ENCODE data around the gene ASPSCR1.
A peak's percentile ranks its signal among the peaks of the same experiment; 100 is the strongest.

The ASPSCR1 gene

DNA sequence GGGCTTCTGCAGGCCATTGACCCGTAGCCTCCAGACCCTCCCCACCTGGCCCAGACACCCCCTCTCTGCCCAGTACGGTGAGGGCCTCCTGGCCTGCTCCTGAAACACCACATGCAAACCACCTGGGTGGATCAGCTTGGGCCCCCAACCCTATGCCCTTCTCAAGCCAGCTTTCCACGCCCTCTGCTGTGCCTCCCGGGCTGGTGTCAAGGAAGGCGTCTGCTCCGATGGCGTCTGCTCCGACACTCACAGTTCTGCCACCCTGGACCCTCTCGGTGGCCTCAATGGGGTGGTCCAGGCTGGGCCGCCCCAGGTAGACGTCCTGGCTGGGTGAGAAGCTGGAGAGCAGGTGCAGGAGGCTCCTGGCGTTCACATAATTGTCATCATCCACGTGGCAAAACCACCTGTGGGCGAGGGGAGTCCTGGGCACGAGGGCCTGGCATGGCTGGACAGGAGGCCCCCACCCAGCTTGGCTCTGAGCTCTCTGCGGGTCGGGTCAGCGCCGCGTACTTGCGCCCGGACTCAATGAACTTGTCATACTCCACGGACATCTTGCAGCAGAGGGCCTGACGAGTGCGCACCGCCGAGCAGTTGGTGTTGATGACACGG is 72.8 kb downstream of the ASPSCR1 start:
- DNase-seq (ENCODE audit: low read depth in 1 of 2, low spot score in 1 of 2): no peak

DNA sequence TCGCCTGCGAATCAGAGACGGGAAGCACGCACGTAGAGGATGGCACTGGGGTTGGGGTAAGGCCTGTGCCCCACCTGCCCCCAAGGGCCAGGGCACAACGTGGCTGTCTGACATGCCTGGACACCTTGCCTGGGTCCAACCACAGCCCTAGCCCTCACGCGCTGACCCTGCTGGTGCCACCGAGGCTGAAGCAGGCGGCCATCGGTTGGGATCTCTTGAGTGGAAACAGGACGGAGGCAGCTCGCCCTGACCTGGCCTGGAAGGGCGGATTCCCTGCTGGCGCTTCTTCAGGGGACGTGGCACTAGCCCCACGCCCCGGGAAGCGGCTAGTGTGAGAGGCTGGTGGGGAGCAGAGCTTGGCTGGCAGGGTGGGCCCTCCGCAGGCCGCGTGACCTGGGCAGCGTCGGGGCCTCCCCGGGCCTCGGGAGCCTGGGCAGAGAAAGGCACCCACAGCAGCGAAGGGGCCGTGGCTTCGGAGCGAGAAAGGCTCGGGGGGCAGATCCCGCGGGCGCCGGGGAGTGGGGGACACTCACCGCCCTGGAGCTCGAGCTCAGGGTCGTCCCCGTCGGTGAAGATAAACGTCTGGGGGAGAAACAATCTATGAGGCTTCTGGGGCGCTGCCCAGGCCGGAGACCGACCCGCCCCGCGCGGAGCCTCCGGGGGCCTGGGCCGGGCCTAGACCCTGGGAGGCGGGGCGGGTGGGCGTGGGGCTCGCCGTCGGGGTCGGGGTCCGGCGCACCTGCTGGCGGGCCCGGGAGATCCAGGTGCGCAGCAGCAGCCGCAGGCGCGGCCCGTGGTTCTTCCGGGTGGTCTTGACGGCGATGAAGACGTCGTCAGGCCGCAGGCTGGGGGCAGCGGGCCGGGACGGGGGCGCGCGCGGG is 73.6 kb downstream of the ASPSCR1 start:
- TF ChIP-seq JUND (IDR thresholded peaks at IDR 0.05; ENCODE audit: low read depth): no peak
- DNase-seq (ENCODE audit: low read depth in 1 of 2, low spot score in 1 of 2): no peak
- in situ Hi-C loops (cut with HindIII; ENCODE audit: low pct_unique_long_range_greater_than_20kb, low sequenced_read_pairs): no loop called here

More for the DNA sequence above, 72.8 kb downstream of the ASPSCR1 start:
- in situ Hi-C loops (cut with HindIII; ENCODE audit: low pct_unique_long_range_greater_than_20kb, low sequenced_read_pairs): no loop called here
- TF ChIP-seq JUND (IDR thresholded peaks at IDR 0.05; ENCODE audit: low read depth): no peak

DNA sequence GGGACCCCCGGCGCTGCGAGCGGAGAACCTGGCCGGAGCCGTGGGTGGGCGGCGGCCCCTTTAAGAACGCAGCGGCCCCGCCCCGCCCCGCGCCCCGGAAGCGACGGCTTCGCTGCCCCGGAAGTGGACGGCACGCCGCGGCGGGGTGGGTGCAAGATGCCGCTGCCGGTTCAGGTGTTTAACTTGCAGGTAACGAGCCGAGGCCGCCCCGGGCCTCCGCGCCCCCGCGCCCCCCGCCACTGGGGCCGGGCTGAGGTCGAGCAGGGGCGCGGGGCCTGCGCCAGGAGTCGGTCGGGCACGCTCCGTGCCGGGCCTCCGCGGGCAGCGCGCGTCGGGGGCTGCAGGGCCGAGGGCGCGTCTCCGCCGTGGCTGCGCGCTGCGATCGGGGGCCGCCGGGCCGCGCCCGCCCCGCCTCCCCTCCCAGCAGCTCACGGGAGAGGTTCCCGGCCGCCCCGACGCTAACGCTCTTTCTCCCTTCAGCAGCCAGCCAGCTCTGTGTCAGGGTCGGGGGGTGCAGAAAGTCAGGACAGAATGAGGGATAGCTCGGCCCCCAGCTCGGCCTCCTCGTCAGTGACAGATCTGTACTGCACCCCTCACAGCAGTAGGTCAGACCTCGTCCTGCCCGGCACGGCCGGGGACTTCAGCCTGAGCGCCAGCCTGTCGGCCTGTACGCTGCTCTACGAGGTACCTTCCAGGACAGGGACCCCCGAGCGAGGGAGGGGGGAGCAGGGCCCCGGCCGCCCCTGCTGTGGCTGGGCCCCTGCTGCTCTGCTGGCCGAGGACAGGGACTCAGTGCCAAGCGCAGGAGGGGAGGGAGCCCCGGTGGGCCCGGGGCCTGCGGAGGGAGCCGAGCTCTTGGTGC is 74.6 kb downstream of the ASPSCR1 start, which contains the start of the genes GPS1 and RFNG:
Gene GPS1 (plus strand): TSS at position 123 of the 862 bp plus-strand sequence. CDS start 34 bp downstream, at position 157.
Gene RFNG (minus strand): TSS at position 36 of the 862 bp plus-strand sequence. CDS start 45 bp downstream, outside the sequence.
- peak; percentile 83 to 97 for DNase-seq (ENCODE audit: low read depth in 1 of 2, low spot score in 1 of 2)
- no peak for TF ChIP-seq JUND (IDR thresholded peaks at IDR 0.05; ENCODE audit: low read depth)
- in situ Hi-C loops (cut with HindIII; ENCODE audit: low pct_unique_long_range_greater_than_20kb, low sequenced_read_pairs): no loop called here

DNA sequence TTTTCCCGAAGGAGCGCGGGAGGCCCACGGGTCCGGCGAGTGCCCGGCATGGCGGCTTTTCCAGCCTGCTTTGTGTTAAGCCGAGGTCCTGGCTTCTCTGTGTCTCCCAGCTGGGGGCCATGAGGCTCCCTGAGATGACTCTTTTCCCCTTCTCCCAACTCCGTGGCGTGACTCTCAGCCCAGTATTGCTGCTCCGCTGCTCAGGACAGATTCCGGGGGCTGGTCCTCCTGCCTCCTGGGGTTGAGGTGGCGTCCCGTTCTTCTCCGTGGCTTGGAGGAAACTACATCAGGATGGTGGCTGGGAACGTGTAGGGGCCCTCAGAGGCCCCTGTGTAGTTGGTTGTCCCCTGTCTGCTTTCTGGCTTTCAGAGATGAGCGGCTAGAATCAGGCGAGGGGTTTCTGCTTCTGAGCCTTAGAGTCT is 75.2 kb downstream of the ASPSCR1 start:
- in situ Hi-C loops (cut with HindIII; ENCODE audit: low pct_unique_long_range_greater_than_20kb, low sequenced_read_pairs): no loop called here

DNA sequence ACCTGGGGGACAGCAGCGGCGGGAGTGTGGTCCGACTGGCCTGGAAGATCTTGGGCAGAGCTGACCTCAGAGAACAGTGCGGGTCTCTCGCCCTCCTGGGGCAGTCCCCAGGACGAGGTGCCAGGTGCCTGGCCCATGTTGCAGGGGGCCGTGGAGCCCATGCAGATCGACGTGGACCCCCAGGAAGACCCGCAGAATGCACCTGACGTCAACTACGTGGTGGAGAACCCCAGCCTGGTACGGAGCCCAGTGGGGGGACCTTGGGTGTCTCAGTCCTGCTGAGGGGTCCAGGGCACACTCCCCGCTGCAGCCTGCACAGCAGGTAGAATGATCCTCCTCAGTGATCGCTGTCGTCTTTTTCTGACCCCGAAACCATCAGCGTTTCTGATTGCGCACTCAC is 75.7 kb downstream of the ASPSCR1 start:
- in situ Hi-C loops (cut with HindIII; ENCODE audit: low pct_unique_long_range_greater_than_20kb, low sequenced_read_pairs): no loop called here
- DNase-seq (ENCODE audit: low read depth in 1 of 2, low spot score in 1 of 2): no peak
- TF ChIP-seq JUND (IDR thresholded peaks at IDR 0.05; ENCODE audit: low read depth): no peak

More for the DNA sequence above, 75.2 kb downstream of the ASPSCR1 start:
- no peak for TF ChIP-seq JUND (IDR thresholded peaks at IDR 0.05; ENCODE audit: low read depth)
- no peak for DNase-seq (ENCODE audit: low read depth in 1 of 2, low spot score in 1 of 2)

DNA sequence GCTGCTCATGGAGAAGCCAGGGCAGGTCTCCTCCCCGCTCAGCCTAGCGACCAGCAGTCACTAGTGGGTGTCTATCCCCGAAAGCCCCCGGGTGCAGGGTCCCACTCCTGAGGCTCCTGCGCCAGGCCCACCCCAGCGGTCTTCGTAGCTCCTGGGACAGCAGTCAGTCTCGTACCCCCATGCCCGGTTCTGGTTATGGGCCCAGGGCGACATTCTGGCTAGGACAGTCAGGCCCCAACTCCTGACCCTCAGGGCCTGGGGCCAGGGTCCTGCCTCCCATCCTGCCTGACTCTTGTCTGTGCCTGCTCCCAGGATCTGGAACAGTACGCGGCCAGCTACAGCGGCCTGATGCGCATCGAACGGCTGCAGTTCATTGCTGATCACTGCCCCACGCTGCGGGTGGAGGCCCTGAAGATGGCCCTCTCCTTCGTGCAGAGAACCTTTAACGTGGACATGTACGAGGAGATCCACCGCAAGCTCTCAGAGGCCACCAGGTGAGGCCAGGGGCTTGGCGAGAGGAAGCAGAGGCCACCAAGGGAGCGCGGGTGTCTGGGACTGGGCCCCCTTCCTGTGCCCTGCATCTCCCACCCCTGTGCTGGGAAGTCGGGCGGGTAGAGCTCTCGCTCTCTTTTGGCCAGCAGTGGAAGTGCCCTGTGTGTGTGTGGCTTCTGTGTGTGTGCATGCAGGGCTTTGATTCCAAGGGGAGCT is 76.3 kb downstream of the ASPSCR1 start:
- no peak for DNase-seq (ENCODE audit: low read depth in 1 of 2, low spot score in 1 of 2)
- TF ChIP-seq JUND (IDR thresholded peaks at IDR 0.05; ENCODE audit: low read depth): no peak
- in situ Hi-C loops (cut with HindIII; ENCODE audit: low pct_unique_long_range_greater_than_20kb, low sequenced_read_pairs): no loop called here

DNA sequence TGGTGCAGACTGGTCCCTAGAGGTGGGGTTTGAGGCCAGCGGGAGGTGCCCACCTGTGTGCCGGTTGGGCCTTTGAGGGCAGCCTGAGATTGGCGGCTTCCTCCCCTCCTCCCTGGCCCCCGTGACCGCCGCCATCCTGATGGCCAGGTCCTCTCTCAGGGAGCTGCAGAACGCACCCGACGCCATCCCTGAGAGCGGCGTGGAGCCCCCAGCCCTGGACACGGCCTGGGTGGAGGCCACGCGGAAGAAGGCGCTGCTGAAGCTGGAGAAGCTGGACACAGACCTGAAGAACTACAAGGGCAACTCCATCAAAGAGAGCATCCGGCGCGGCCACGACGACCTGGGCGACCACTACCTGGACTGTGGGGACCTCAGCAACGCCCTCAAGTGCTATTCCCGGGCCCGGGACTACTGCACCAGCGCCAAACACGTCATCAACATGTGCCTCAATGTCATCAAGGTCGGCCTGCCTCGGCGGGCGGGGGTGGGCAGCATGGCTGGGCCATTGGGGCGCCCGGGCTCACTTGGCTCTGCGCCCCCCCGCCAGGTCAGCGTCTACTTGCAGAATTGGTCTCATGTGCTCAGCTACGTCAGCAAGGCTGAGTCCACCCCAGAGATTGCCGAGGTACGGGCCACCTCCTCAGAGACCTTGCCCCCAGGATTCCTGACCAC is 77.1 kb downstream of the ASPSCR1 start:
- no peak for TF ChIP-seq JUND (IDR thresholded peaks at IDR 0.05; ENCODE audit: low read depth)
- in situ Hi-C loops (cut with HindIII; ENCODE audit: low pct_unique_long_range_greater_than_20kb, low sequenced_read_pairs): no loop called here
- DNase-seq (ENCODE audit: low read depth in 1 of 2, low spot score in 1 of 2): no peak

DNA sequence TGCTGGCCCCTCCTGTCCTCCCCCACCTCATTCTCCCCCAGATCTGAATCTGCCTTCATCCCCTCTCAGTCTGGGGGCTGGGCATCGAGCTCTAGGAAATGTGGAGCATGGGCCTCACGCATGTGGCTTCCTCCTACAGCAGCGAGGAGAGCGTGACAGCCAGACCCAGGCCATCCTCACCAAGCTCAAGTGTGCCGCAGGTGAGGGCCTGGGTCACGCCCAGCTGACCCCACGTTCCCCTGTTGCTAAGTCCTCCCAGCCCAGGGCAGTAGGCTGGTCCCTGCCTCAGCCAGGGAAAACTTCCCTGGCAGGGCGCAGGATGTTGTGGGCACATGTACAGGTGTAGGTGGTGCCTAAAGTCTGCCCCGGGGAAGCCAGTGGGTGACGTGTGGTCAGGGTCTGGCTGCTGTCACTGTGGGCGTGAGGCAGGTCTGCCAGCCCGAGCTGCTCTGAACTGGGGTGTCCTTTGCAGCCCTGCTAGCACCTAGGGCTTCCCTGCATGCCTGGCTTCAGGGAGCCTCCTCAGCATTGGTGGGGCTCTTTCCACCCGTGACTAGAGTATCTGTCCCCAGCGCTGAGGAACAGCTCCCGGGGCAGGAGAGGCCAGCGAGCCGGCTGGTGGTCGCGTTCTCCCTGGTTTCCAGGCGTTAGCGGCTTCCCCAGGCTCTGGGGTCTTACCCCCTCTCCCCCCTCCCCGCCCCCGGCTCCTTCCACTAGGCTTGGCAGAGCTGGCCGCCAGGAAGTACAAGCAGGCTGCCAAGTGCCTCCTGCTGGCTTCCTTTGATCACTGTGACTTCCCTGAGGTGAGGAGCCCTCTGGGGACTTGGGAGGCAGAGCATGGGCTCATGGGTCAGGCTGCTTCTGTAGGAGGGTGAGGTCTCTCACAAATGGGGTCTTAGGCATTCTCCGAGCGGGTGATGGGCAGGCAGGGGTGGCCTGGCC is 77.9 kb downstream of the ASPSCR1 start:
- no peak for TF ChIP-seq JUND (IDR thresholded peaks at IDR 0.05; ENCODE audit: low read depth)
- in situ Hi-C loops (cut with HindIII; ENCODE audit: low pct_unique_long_range_greater_than_20kb, low sequenced_read_pairs): no loop called here
- no peak for DNase-seq (ENCODE audit: low read depth in 1 of 2, low spot score in 1 of 2)

DNA sequence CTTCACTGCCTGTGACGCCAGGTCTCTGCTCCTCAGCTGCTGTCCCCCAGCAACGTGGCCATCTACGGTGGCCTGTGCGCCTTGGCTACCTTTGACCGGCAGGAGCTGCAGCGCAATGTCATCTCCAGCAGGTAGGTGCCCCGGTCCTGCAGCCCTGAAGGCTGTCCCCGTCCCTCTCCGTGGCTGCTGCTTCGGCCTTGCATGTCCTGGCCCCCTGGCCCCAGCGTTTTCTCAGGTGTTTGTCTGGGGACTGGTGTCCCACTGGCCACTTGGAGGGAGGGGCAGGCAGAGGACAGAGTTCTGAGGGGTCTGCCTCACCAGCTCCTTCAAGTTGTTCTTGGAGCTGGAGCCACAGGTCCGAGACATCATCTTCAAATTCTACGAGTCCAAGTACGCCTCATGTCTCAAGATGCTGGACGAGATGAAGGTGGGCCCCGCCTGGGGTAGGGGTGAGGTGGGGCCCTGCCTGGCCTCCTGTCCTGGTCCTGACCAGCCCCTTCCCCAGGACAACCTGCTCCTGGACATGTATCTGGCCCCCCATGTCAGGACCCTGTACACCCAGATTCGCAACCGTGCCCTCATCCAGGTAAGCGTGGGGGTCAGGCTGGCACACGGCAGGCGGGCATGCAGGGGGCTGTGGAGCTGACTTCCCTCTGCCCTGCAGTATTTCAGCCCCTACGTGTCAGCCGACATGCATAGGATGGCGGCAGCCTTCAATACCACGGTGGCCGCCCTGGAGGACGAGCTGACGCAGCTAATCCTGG is 78.7 kb downstream of the ASPSCR1 start:
- in situ Hi-C loops (cut with HindIII; ENCODE audit: low pct_unique_long_range_greater_than_20kb, low sequenced_read_pairs): no loop called here
- TF ChIP-seq JUND (IDR thresholded peaks at IDR 0.05; ENCODE audit: low read depth): no peak
- no peak for DNase-seq (ENCODE audit: low read depth in 1 of 2, low spot score in 1 of 2)
